GM23248 (cell line): Measurements from ENCODE around the gene ADGRL2.

ENCODE experiments used
- EZH2 ChIP-seq: fragments of 200-600 bp; sonication (generic); IDR thresholded peaks from 2 replicates; pipeline ENCODE4 v1.6.1; 2018; ENCODE audit warnings: antibody characterized with exemption, mild to moderate bottlenecking; ENCODE audit not compliant: insufficient read depth, poor library complexity, severe bottlenecking
- EZH2phosphoT487 ChIP-seq: fragments of 200-600 bp; sonication (generic); IDR thresholded peaks from 2 replicates; pipeline ENCODE4 v1.6.1; 2018; ENCODE audit warnings: antibody characterized with exemption, moderate library complexity, mild to moderate bottlenecking, low read depth; ENCODE audit not compliant: insufficient read depth

GRCh38 chr1:81838600-81839218, 38.0 kb downstream of the ADGRL2 start:
- TF ChIP-seq EZH2: no peak
- no peak for TF ChIP-seq EZH2phosphoT487
